ENCODE measurements around the gene FOXRED1. TPM values are rescaled to one million over a fixed set of nuclear protein-coding genes. Genes with fewer than 3 reads are reported as not detected.
A peak's percentile ranks its signal among the peaks of the same experiment; 100 is the strongest.
"Not testable (repeated sequence)": the region's sequence is repeated elsewhere in the genome, so short reads cannot be mapped to it uniquely, and the experiment has no call there.

FOXRED1 gene
- total RNA-seq, 2 donors from 2014 or later: 19.9 to 63.4 TPM

- Histone ChIP-seq H3K27ac (no peak overlapping the region), H3K9me3 (no peaks in the 10 kb centered on the region), H3K4me3 (no peak overlapping the region), H3K9ac (ENCODE audit: low read depth in 2 of 2, low read length in 2 of 2) (no peak overlapping the region), H3K36me3 (no peaks in the 10 kb centered on the region), H3K27me3 (no peaks in the 10 kb centered on the region), H3K4me1 (peaks cover 5% of the 10 kb centered on the region)
- no peak for TF ChIP-seq CTCF (IDR thresholded peaks at IDR 0.05)
- intact Hi-C loops (cut with DNase I): loop anchor here (10.0 kb wide), 1 partner anchor 689 kb away; no protein-coding TSS in a partner anchor
- no peak for DNase-seq
Observed at GRCh38 chr11:126305699-126306098, 36.7 kb downstream of the FOXRED1 start.

GRCh38 chr11:126307706-126308105, 38.8 kb downstream of the FOXRED1 start:
- TF ChIP-seq CTCF (IDR thresholded peaks at IDR 0.05): no peak
- no peak for DNase-seq
- Histone ChIP-seq H3K4me3 (no peak overlapping the region), H3K9me3 (no peaks in the 10 kb centered on the region), H3K36me3 (no peaks in the 10 kb centered on the region), H3K9ac (ENCODE audit: low read depth in 2 of 2, low read length in 2 of 2) (no peak overlapping the region), H3K27ac (no peak overlapping the region), H3K4me1 (peaks cover 9% of the 10 kb centered on the region), H3K27me3 (no peaks in the 10 kb centered on the region)
- intact Hi-C loops (cut with DNase I): loop anchor here (10.0 kb wide), 1 partner anchor 687 kb away; no protein-coding TSS in a partner anchor

GRCh38 chr11:126308271-126308671, 39.3 kb downstream of the FOXRED1 start:
- no peak for TF ChIP-seq CTCF (IDR thresholded peaks at IDR 0.05)
- peaks cover 9% of the 10 kb centered on the region for H3K4me1 ChIP-seq

GRCh38 chr11:126308771-126309170, 39.8 kb downstream of the FOXRED1 start:
- not testable (repeated sequence) for H3K36me3 ChIP-seq; H3K4me1 ChIP-seq; H3K9me3 ChIP-seq; H3K9ac ChIP-seq (ENCODE audit: low read depth in 2 of 2, low read length in 2 of 2); H3K27me3 ChIP-seq; H3K4me3 ChIP-seq; H3K27ac ChIP-seq; DNase-seq
- intact Hi-C loops (cut with DNase I): loop anchor here (10.0 kb wide), 1 partner anchor 686 kb away; no protein-coding TSS in a partner anchor

More at GRCh38 chr11:126308271-126308671, 39.3 kb downstream of the FOXRED1 start:
- no peak overlapping the region for H3K9ac ChIP-seq (ENCODE audit: low read depth in 2 of 2, low read length in 2 of 2)
- no peaks in the 10 kb centered on the region for H3K9me3 ChIP-seq
- H3K4me3 ChIP-seq: no peak overlapping the region
- intact Hi-C loops (cut with DNase I): loop anchor here (10.0 kb wide), 1 partner anchor 687 kb away; no protein-coding TSS in a partner anchor
- no peaks in the 10 kb centered on the region for H3K27me3 ChIP-seq
- H3K36me3 ChIP-seq: no peaks in the 10 kb centered on the region
- no peak overlapping the region for H3K27ac ChIP-seq
- DNase-seq: no peak

GRCh38 chr11:126310200-126310991, 41.4 kb downstream of the FOXRED1 start:
- intact Hi-C loops (cut with DNase I): loop anchor here (2.0 to 10.0 kb wide), 3 partner anchors 42 to 170 kb away; no protein-coding TSS in a partner anchor
- no peaks in the 10 kb centered on the region for H3K36me3 ChIP-seq
- H3K4me3 ChIP-seq: no peak overlapping the region
- H3K4me1 ChIP-seq: peaks cover 4% of the 10 kb centered on the region
- no peak overlapping the region for H3K9ac ChIP-seq (ENCODE audit: low read depth in 2 of 2, low read length in 2 of 2)
- peak; percentile 81 for DNase-seq
- H3K27me3 ChIP-seq: no peaks in the 10 kb centered on the region
- peak; percentile 85 for TF ChIP-seq CTCF (IDR thresholded peaks at IDR 0.05)
- H3K9me3 ChIP-seq: no peaks in the 10 kb centered on the region
- H3K27ac ChIP-seq: no peak overlapping the region

- intact Hi-C loops (cut with DNase I): loop anchor here (2.0 to 10.0 kb wide), 3 partner anchors 41 to 170 kb away; no protein-coding TSS in a partner anchor
- no peaks in the 10 kb centered on the region for H3K27me3 ChIP-seq
- DNase-seq: no peak
- no peak overlapping the region for H3K4me3 ChIP-seq
- peaks cover 4% of the 10 kb centered on the region for H3K4me1 ChIP-seq
- no peaks in the 10 kb centered on the region for H3K9me3 ChIP-seq
- H3K27ac ChIP-seq: no peak overlapping the region
- H3K36me3 ChIP-seq: no peaks in the 10 kb centered on the region
- H3K9ac ChIP-seq (ENCODE audit: low read depth in 2 of 2, low read length in 2 of 2): no peak overlapping the region
- no peak for TF ChIP-seq CTCF (IDR thresholded peaks at IDR 0.05)
Observed at GRCh38 chr11:126310992-126311310, 42.0 kb downstream of the FOXRED1 start.
